ENCODE measurements around the gene TOR1AIP2. TPM values are rescaled to one million over a fixed set of nuclear protein-coding genes. Genes with fewer than 3 reads are reported as not detected.

The TOR1AIP2 gene
- total and polyA plus RNA-seq, 8 donors = 5.5 to 106 (median 32.2) TPM

DNA sequence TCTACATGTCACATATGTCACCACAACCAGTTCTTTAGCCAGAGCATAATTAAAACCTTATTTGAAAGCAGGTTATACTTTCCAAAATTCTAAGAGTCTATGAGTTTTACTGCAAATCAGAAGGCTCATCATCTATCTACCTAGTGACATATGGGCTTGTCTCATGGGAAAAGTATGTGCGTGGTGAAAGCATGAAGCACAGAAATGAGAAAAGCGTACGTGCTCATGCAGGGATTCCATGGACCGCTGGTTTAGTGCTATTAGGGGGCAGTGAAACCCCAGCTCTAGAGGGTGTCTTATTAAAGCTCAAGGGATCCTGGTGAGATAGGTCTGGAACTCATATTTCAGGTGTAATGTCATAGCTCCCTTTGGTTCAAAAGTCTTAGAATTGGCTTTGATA is 84.3 kb downstream of the TOR1AIP2 start:
- intact Hi-C loops (cut with DNase I; ENCODE audit: low total_unique reads) = no loop called here
- Histone ChIP-seq H3K36me3 (no peaks in the 10 kb centered on the region), H3K9me3 (no peaks in the 10 kb centered on the region), H3K27ac (no peak overlapping the region), H3K27me3 (no peaks in the 10 kb centered on the region), H3K4me1 (no peaks in the 10 kb centered on the region), H3K4me3 (no peak overlapping the region)
- TF ChIP-seq POLR2AphosphoS5 (IDR thresholded peaks at IDR 0.05) = no peak
- WGBS, 5 donors = 87 to 99% (median 96%) methylated on average over 4 of the region's 4 CpGs
- no peak for DNase-seq

Other genes with a start within 250 kb of the TOR1AIP2 start
- gene FAM163A, start 134.5 kb downstream of the TOR1AIP2 start, total RNA-seq = under 1 TPM in 1 of 5 donors, not detected in 4; 0.18 TPM
- gene FAM163A, start 134.5 kb downstream of the TOR1AIP2 start, polyA plus RNA-seq = under 1 TPM; 0.15 to 0.61 (median 0.31) TPM
- 100 to 1,000 TPM in 1 of 5 donors, 10 to 100 TPM in 3, 1 to 10 TPM in 1; 9.0 to 129 (median 50.3) TPM for gene TOR1AIP1, start 4.5 kb upstream of the TOR1AIP2 start, total RNA-seq
- 10 to 100 TPM; 18.8 to 28.0 (median 24.8) TPM for gene TOR1AIP1, start 4.5 kb upstream of the TOR1AIP2 start, polyA plus RNA-seq
- gene CEP350, start 77.0 kb upstream of the TOR1AIP2 start, total RNA-seq = 100 to 1,000 TPM in 2 of 5 donors, 10 to 100 TPM in 3; 40.6 to 150 (median 96.5) TPM
- 1 to 10 TPM; 2.4 to 6.3 (median 4.9) TPM for gene CEP350, start 77.0 kb upstream of the TOR1AIP2 start, polyA plus RNA-seq